IMR-90 (cell line): ENCODE data around the gene NOL9.

Experiments used
- RAD21 ChIP-seq: IDR thresholded peaks from 2 replicates; pipeline ENCODE4 v1.6.1; 2012; ENCODE audit warnings: low read length, improper control_type of control experiment
- RCOR1 ChIP-seq: IDR thresholded peaks from 2 replicates; pipeline ENCODE4 v1.6.1; 2012; ENCODE audit warnings: mild to moderate bottlenecking, low read length, improper control_type of control experiment; ENCODE audit not compliant: insufficient replicate concordance
- TF ChIP-seq, protein P1 (sequence below): conservative IDR thresholded peaks from 2 replicates; pipeline ENCODE4 v1.5.1; 2012; ENCODE audit warnings: mild to moderate bottlenecking, low read depth, low read length, improper control_type of control experiment

DNA sequence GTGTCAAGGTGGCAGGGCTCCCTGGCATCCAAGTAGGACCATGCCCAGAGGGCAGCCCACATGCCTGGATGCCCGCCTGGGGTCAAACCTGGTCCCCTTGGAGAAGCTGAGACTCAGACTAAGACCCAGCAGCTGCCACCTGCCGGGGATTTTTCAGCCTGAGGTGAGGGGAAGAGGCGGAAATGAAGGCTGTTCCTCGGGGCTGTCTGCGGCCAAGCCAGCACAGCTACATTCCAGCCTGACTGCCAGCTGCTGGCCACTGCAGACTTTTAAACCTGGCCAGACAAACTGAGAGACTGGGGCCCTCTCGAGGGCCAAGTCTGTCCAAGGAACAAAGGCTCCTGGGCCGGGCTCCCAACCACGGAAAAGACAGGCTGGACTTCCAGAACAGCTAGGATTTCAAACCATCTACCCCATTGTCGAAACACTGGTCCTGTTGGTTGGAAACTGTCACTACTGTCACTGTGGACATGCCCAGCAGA, 41.0 kb downstream of the NOL9 start:
- TF ChIP-seq, protein P1, sequence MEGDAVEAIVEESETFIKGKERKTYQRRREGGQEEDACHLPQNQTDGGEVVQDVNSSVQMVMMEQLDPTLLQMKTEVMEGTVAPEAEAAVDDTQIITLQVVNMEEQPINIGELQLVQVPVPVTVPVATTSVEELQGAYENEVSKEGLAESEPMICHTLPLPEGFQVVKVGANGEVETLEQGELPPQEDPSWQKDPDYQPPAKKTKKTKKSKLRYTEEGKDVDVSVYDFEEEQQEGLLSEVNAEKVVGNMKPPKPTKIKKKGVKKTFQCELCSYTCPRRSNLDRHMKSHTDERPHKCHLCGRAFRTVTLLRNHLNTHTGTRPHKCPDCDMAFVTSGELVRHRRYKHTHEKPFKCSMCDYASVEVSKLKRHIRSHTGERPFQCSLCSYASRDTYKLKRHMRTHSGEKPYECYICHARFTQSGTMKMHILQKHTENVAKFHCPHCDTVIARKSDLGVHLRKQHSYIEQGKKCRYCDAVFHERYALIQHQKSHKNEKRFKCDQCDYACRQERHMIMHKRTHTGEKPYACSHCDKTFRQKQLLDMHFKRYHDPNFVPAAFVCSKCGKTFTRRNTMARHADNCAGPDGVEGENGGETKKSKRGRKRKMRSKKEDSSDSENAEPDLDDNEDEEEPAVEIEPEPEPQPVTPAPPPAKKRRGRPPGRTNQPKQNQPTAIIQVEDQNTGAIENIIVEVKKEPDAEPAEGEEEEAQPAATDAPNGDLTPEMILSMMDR = no peak
- no peak for TF ChIP-seq RAD21
- TF ChIP-seq RCOR1 = no peak
